ENCODE data around the gene ZNF70. TPM values are rescaled to one million over a fixed set of nuclear protein-coding genes. Genes with fewer than 3 reads are reported as not detected.

ZNF70 gene
- total RNA-seq, 1 experiment from 2014 or later, result 2.3 TPM

GRCh38 chr22:23754980-23755636 lies 4.2 kb upstream of the ZNF70 start:
- Histone ChIP-seq H3K9me3 (ENCODE audit: low read length) (no peaks in the 10 kb centered on the region), H3K27me3 (ENCODE audit: low read length) (no peaks in the 10 kb centered on the region), H3K27ac (ENCODE audit: low read length) (no peak overlapping the region), H3K4me3 (ENCODE audit: low read length) (no peak overlapping the region), H3K4me1 (ENCODE audit: insufficient read depth, low read length) (peaks cover 5% of the 10 kb centered on the region), H2AFZ (ENCODE audit: low read length) (no peak overlapping the region), H3K4me2 (ENCODE audit: low read length) (no peak overlapping the region), H4K20me1 (ENCODE audit: low read length) (no peaks in the 10 kb centered on the region), H3F3A (ENCODE audit: low read length, unreplicated experiment) (no peaks in the 10 kb centered on the region), H3K36me3 (ENCODE audit: low read depth, low read length) (no peaks in the 10 kb centered on the region), H3K79me2 (ENCODE audit: low read length) (no peaks in the 10 kb centered on the region), H3K9ac (ENCODE audit: low read length) (no peak overlapping the region), H3K9me2 (replicated peaks; ENCODE audit: low read length) (no peaks in the 10 kb centered on the region)
- TF ChIP-seq EZH2 (IDR thresholded peaks at IDR 0.05; ENCODE audit: low read length, unreplicated experiment) (no peak), CTCF (conservative IDR thresholded peaks at IDR 0.05; ENCODE audit: low read depth, low read length) (no peak), EZH2phosphoT487 (IDR thresholded peaks at IDR 0.05; ENCODE audit: borderline replicate concordance, low read length) (no peak)
- DNase-seq, result no peak
- ATAC-seq, result no peak
- ChIA-PET POLR2A (ENCODE audit: unreplicated experiment) (no interaction called here), CTCF (no interaction called here)
- intact Hi-C loops (cut with micrococcal nuclease), result no loop called here
- BruUV-seq (replicated peaks), result no TSS peak

GRCh38 chr22:23754220-23754919 lies 3.5 kb upstream of the ZNF70 start, which contains the start of gene VPREB3:
VPREB3 (minus strand) TSS chr22:23754425; CDS start chr22:23754363, 62 bp downstream.
- peaks cover 8% of the 10 kb centered on the region for H3K4me1 ChIP-seq (ENCODE audit: insufficient read depth, low read length)
- no peak for TF ChIP-seq CTCF (conservative IDR thresholded peaks at IDR 0.05; ENCODE audit: low read depth, low read length)
- no peak for TF ChIP-seq EZH2phosphoT487 (IDR thresholded peaks at IDR 0.05; ENCODE audit: borderline replicate concordance, low read length)
- no peak for TF ChIP-seq EZH2 (IDR thresholded peaks at IDR 0.05; ENCODE audit: low read length, unreplicated experiment)

GRCh38 chr22:23753385-23753784 lies 2.5 kb upstream of the ZNF70 start:
- intact Hi-C loops (cut with micrococcal nuclease), result no loop called here
- POLR2A ChIA-PET (ENCODE audit: unreplicated experiment), result no interaction called here
- H3K79me2 ChIP-seq (ENCODE audit: low read length), result 0 out of 2 replicates have a peak, but pooled peaks cover 4% of the 10 kb centered on the region
- no peak for ATAC-seq
- H3K9me3 ChIP-seq (ENCODE audit: low read length), result no peaks in the 10 kb centered on the region
- no peak overlapping the region for H3K27ac ChIP-seq (ENCODE audit: low read length)
- peaks cover 8% of the 10 kb centered on the region for H3K4me1 ChIP-seq (ENCODE audit: insufficient read depth, low read length)
- TF ChIP-seq EZH2phosphoT487 (IDR thresholded peaks at IDR 0.05; ENCODE audit: borderline replicate concordance, low read length) (no peak), CTCF (conservative IDR thresholded peaks at IDR 0.05; ENCODE audit: low read depth, low read length) (no peak), EZH2 (IDR thresholded peaks at IDR 0.05; ENCODE audit: low read length, unreplicated experiment) (no peak)
- H4K20me1 ChIP-seq (ENCODE audit: low read length), result no peaks in the 10 kb centered on the region
- no peak overlapping the region for H3K9ac ChIP-seq (ENCODE audit: low read length)
- no peak for DNase-seq
- no TSS peak for BruUV-seq (replicated peaks)
- H3K9me2 ChIP-seq (replicated peaks; ENCODE audit: low read length), result no peaks in the 10 kb centered on the region
- no peaks in the 10 kb centered on the region for H3K27me3 ChIP-seq (ENCODE audit: low read length)
- no peak overlapping the region for H2AFZ ChIP-seq (ENCODE audit: low read length)
- no peaks in the 10 kb centered on the region for H3F3A ChIP-seq (ENCODE audit: low read length, unreplicated experiment)
- CTCF ChIA-PET, result no interaction called here
- H3K36me3 ChIP-seq (ENCODE audit: low read depth, low read length), result no peaks in the 10 kb centered on the region
- H3K4me3 ChIP-seq (ENCODE audit: low read length), result no peak overlapping the region
- no peak overlapping the region for H3K4me2 ChIP-seq (ENCODE audit: low read length)

More at GRCh38 chr22:23754220-23754919, 3.5 kb upstream of the ZNF70 start, which contains the start of gene VPREB3:
- no peak within 1 kb of the TSS for H2AFZ ChIP-seq (ENCODE audit: low read length)
- H3K4me2 ChIP-seq (ENCODE audit: low read length), result no peak within 1 kb of the TSS
- H3K9me2 ChIP-seq (replicated peaks; ENCODE audit: low read length), result no peaks in the 10 kb centered on the region
- ChIA-PET CTCF (no interaction called here), POLR2A (ENCODE audit: unreplicated experiment) (no interaction called here)
- no peaks in the 10 kb centered on the region for H3F3A ChIP-seq (ENCODE audit: low read length, unreplicated experiment)
- no peak for ATAC-seq
- H4K20me1 ChIP-seq (ENCODE audit: low read length), result no peaks in the 10 kb centered on the region
- BruUV-seq (replicated peaks), result no TSS peak
- no peak within 1 kb of the TSS for H3K27ac ChIP-seq (ENCODE audit: low read length)
- H3K27me3 ChIP-seq (ENCODE audit: low read length), result no peaks in the 10 kb centered on the region
- no peaks in the 10 kb centered on the region for H3K9me3 ChIP-seq (ENCODE audit: low read length)
- DNase-seq, result no peak
- H3K9ac ChIP-seq (ENCODE audit: low read length), result no peak within 1 kb of the TSS
- no peak within 1 kb of the TSS for H3K4me3 ChIP-seq (ENCODE audit: low read length)
- 0 out of 2 replicates have a peak, but pooled peaks cover 4% of the 10 kb centered on the region for H3K79me2 ChIP-seq (ENCODE audit: low read length)
- H3K36me3 ChIP-seq (ENCODE audit: low read depth, low read length), result no peaks in the 10 kb centered on the region
- intact Hi-C loops (cut with micrococcal nuclease), result no loop called here
